A549 (cell line): Measurements from ENCODE around the gene TRIM37. TPM values are rescaled to one million over a fixed set of nuclear protein-coding genes. Genes with fewer than 3 reads are reported as not detected.

ENCODE experiments used
- ATAC-seq, 2 experiments: fragments of 200-7000 bp in 1 of 2; fragments of >200 bp in 1 of 2; cut with Nextera tagmentation in 1 of 2; cut with Tn5 transposase in 1 of 2; 3 replicates each; pipeline versions ENCODE4 v1.8.0 to v1.9.1; 2018 to 2020; ENCODE audit warnings: mild to moderate bottlenecking in 1 of 2, moderate library complexity in 1 of 2
- CTCF ChIA-PET: fragments of 300-600 bp; sonication (Branson Sonifier 250); formaldehyde crosslinking; extraction: SDS; loops from one replicate; lab custom pipeline; 2021; ENCODE audit warnings: antibody characterized with exemption, inconsistent platforms; lab: Yijun Ruan, JAX
- POLR2A ChIA-PET: fragments of 350-600 bp; formaldehyde crosslinking; extraction: SDS; loops from one replicate; lab custom pipeline; 2021; ENCODE audit warnings: antibody characterized with exemption, inconsistent platforms; lab: Yijun Ruan, JAX
- DNase-seq, 2 experiments: peaks; one replicate each; pipeline versions ENCODE4 v3.0.0 to v3.0.0-alpha.2; 2011 to 2016; ENCODE audit warnings: low read depth in 1 of 2, low spot score in 1 of 2
- FAIRE-seq: peaks from 2 replicates; lab custom pipeline; 2011; peaks lifted over from hg19 to GRCh38; lab: Jason Lieb, UNC
- H3K27ac ChIP-seq, 2 experiments: fragments of >200 bp; sonication (Bioruptor Twin); formaldehyde crosslinking; 3 replicates each; pipeline ENCODE4 v1.5.1; 2016 to 2017
- H3K4me1 ChIP-seq: fragments of >200 bp; sonication (Bioruptor Twin); formaldehyde crosslinking; 3 replicates; pipeline ENCODE4 v1.6.1; 2016
- H3K4me2 ChIP-seq: fragments of >200 bp; sonication (Bioruptor Twin); formaldehyde crosslinking; 3 replicates; pipeline ENCODE4 v1.6.1; 2016
- H3K4me3 ChIP-seq: fragments of >200 bp; sonication (Bioruptor Twin); formaldehyde crosslinking; 3 replicates; pipeline ENCODE4 v1.5.1; 2016
- H3K9me3 ChIP-seq: fragments of >200 bp; sonication (Bioruptor Twin); formaldehyde crosslinking; 3 replicates; pipeline ENCODE4 v1.6.1; 2016
- CEBPB ChIP-seq, 2 experiments: fragments of >200 bp in 1 of 2; sonication (Bioruptor Twin) in 1 of 2; formaldehyde crosslinking in 1 of 2; IDR thresholded peaks; 2 replicates each; pipeline ENCODE4 v1.6.1; 2012 to 2016
- EHF ChIP-seq: fragments of 250-450 bp; sonication (Bioruptor Pico); IDR thresholded peaks from 2 replicates; pipeline ENCODE4 v1.5.0; 2020; ENCODE audit warnings: mild to moderate bottlenecking
- FOXS1 ChIP-seq: fragments of 250-450 bp; sonication (Bioruptor Pico); IDR thresholded peaks from 2 replicates; pipeline ENCODE4 v1.5.0; 2020; ENCODE audit warnings: mild to moderate bottlenecking, moderate library complexity
- GATA3 ChIP-seq: IDR thresholded peaks from 2 replicates; pipeline ENCODE4 v1.6.1; 2012; ENCODE audit warnings: borderline replicate concordance
- HDAC2 ChIP-seq: fragments of 200-600 bp; sonication (generic); IDR thresholded peaks from 2 replicates; pipeline ENCODE4 v1.6.1; 2016
- HEYL ChIP-seq: fragments of 250-450 bp; sonication (Bioruptor Pico); IDR thresholded peaks from 2 replicates; pipeline ENCODE4 v1.8.0; 2021; ENCODE audit warnings: mild to moderate bottlenecking, moderate library complexity
- HMGXB4 ChIP-seq: fragments of 250-450 bp; sonication (Bioruptor Pico); IDR thresholded peaks from 2 replicates; pipeline ENCODE4 v1.5.0; 2021; ENCODE audit warnings: mild to moderate bottlenecking, moderate library complexity, borderline replicate concordance
- HOXA7 ChIP-seq: fragments of 250-450 bp; sonication (Bioruptor Pico); IDR thresholded peaks from 2 replicates; pipeline ENCODE4 v1.5.0; 2020; ENCODE audit warnings: mild to moderate bottlenecking, moderate library complexity
- JUNB ChIP-seq: fragments of >200 bp; sonication (Bioruptor Twin); formaldehyde crosslinking; IDR thresholded peaks from 2 replicates; pipeline ENCODE4 v1.6.1; 2016
- KDM5A ChIP-seq: fragments of 200-600 bp; sonication (generic); IDR thresholded peaks from 2 replicates; pipeline ENCODE4 v1.6.1; 2016; ENCODE audit warnings: antibody characterized with exemption, mild to moderate bottlenecking
- MAFK ChIP-seq: fragments of 450-650 bp; IDR thresholded peaks from 2 replicates; pipeline ENCODE4 v1.6.1; 2014; ENCODE audit not compliant: partially characterized antibody
- MAX ChIP-seq: IDR thresholded peaks from 2 replicates; pipeline ENCODE4 v1.6.1; 2012
- MAZ ChIP-seq: fragments of 150-350 bp; IDR thresholded peaks from 2 replicates; pipeline ENCODE4 v1.6.1; 2014; ENCODE audit warnings: antibody characterized with exemption, low read depth, low read length, borderline replicate concordance
- PHF8 ChIP-seq: fragments of 200-600 bp; sonication (generic); IDR thresholded peaks from 2 replicates; pipeline ENCODE4 v1.6.1; 2016; ENCODE audit warnings: low read depth, mild to moderate bottlenecking, antibody characterized with exemption, moderate library complexity, borderline replicate concordance
- RAD21 ChIP-seq, 2 experiments: fragments of >200 bp in 1 of 2; sonication (Bioruptor Twin) in 1 of 2; formaldehyde crosslinking in 1 of 2; IDR thresholded peaks in 1 of 2; conservative IDR thresholded peaks in 1 of 2; 2 replicates in 1 of 2; 3 replicates in 1 of 2; pipeline ENCODE4 v1.6.1; 2012 to 2018; ENCODE audit warnings: inconsistent platforms in 1 of 2
- RNF2 ChIP-seq: fragments of 200-600 bp; sonication (generic); IDR thresholded peaks from 2 replicates; pipeline ENCODE4 v1.6.1; 2016; ENCODE audit warnings: low read depth, mild to moderate bottlenecking, antibody characterized with exemption, moderate library complexity, borderline replicate concordance
- SMC3 ChIP-seq: fragments of >200 bp; sonication (Bioruptor Twin); formaldehyde crosslinking; IDR thresholded peaks from 3 replicates; pipeline ENCODE4 v1.6.1; 2018; ENCODE audit warnings: inconsistent platforms
- SREBF2 ChIP-seq: fragments of 450-650 bp; IDR thresholded peaks from 2 replicates; pipeline ENCODE4 v1.6.1; 2014; ENCODE audit warnings: mild to moderate bottlenecking, moderate library complexity
- ZSCAN20 ChIP-seq: fragments of 250-450 bp; sonication (Bioruptor Pico); IDR thresholded peaks from 2 replicates; pipeline ENCODE4 v1.8.0; 2022; ENCODE audit warnings: mild to moderate bottlenecking, moderate library complexity
- WGBS: methylation state at CpG from one replicate; pipeline ENCODE4 v1.1.6; 2017; ENCODE audit errors: missing lambda C conversion rate; 5-methylcytosine and 5-hydroxymethylcytosine counted together
- polyA plus RNA-seq, 4 experiments: library from polyadenylated mRNA; depleted of rRNA in 3 of 4; stranded (reverse); fragments of >200 nt; fragmentation: RNase III in 1 of 4; extraction: RNeasy Plus Mini Kit Qiagen cat#74134 plus additional on column Dnase treatment in 1 of 4; gene quantifications; 2 replicates in 3 of 4; 3 replicates in 1 of 4; pipeline ENCODE4 v1.2.3, GENCODE V29; 2011 to 2017
- TF ChIP-seq, protein P1 (sequence below): fragments of >200 bp; sonication (Bioruptor Twin); formaldehyde crosslinking; IDR thresholded peaks from 3 replicates; pipeline ENCODE4 v1.6.1; 2016
- TF ChIP-seq, protein P2 (sequence below): IDR thresholded peaks from 2 replicates; pipeline ENCODE4 v1.6.1; 2012; ENCODE audit warnings: low read depth, borderline replicate concordance
- TF ChIP-seq, protein P3 (sequence below): fragments of >200 bp; sonication (Bioruptor Twin); formaldehyde crosslinking; IDR thresholded peaks from 3 replicates; pipeline ENCODE4 v1.5.1; 2016
- TF ChIP-seq, protein P4 (sequence below): IDR thresholded peaks from 2 replicates; pipeline ENCODE4 v1.6.1; 2012
- TF ChIP-seq, protein P5 (sequence below): fragments of 450-650 bp; IDR thresholded peaks from 2 replicates; pipeline ENCODE4 v1.6.1; 2014; ENCODE audit warnings: antibody characterized with exemption

The TRIM37 gene
- polyA plus RNA-seq, 2 of the 4 experiments (the other 2 are of a cell fraction): 29.4 to 56.3 TPM

DNA sequence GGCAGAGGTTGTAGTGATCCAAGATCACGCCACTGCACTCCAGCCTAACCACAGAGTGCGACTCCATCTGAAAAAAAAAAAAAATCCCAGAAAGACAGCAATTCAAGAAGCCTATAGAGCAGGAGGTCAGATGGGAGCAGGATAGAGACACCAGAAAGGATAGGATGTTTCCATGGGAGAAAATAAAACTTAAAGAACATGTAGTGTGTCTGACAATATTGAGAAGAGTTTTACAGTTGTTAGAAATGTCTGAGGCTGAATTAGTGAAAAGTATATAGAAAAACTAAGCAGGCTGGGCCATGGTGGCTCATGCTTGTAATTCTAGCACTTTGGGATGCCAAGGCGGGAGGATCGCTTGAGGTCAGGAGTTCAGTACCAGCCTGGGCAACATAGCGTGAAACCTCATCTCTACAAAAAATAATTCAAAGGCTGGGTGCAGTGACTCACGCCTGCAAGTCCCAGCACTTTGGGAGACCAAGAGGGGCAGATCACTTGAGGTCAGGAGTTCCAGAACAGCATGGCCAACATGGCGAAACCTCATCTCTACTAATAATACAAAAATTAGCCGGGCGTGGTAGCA, 15.3 kb upstream of the TRIM37 start:
- FAIRE-seq (no peak), DNase-seq (no peak), ATAC-seq (no peak)
- 96% methylated on average over 9 of the region's 9 CpGs for WGBS
- Histone ChIP-seq H3K27ac (no peak overlapping the region), H3K9me3 (no peaks in the 10 kb centered on the region), H3K4me1 (no peaks in the 10 kb centered on the region), H3K4me2 (no peak overlapping the region), H3K4me3 (no peak overlapping the region)
- POLR2A ChIA-PET: no interaction called here
- TF ChIP-seq SMC3 (no peak), ZSCAN20 (CRISPR knock-in tag) (no peak), HMGXB4 (no peak), RNF2 (no peak), HOXA7 (CRISPR knock-in tag) (no peak), PHF8 (no peak), RAD21 (conservative IDR thresholded peaks at IDR 0.05 in 1 of 2, IDR thresholded peaks at IDR 0.05 in 1 of 2) (no peak), MAFK (no peak), SREBF2 (no peak), MAZ (no peak), EHF (CRISPR knock-in tag) (no peak)
- TF ChIP-seq, protein P1, sequence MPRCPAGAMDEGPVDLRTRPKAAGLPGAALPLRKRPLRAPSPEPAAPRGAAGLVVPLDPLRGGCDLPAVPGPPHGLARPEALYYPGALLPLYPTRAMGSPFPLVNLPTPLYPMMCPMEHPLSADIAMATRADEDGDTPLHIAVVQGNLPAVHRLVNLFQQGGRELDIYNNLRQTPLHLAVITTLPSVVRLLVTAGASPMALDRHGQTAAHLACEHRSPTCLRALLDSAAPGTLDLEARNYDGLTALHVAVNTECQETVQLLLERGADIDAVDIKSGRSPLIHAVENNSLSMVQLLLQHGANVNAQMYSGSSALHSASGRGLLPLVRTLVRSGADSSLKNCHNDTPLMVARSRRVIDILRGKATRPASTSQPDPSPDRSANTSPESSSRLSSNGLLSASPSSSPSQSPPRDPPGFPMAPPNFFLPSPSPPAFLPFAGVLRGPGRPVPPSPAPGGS: no peak
- TF ChIP-seq, protein P2, sequence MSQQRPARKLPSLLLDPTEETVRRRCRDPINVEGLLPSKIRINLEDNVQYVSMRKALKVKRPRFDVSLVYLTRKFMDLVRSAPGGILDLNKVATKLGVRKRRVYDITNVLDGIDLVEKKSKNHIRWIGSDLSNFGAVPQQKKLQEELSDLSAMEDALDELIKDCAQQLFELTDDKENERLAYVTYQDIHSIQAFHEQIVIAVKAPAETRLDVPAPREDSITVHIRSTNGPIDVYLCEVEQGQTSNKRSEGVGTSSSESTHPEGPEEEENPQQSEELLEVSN: no peak
- TF ChIP-seq, protein P3, sequence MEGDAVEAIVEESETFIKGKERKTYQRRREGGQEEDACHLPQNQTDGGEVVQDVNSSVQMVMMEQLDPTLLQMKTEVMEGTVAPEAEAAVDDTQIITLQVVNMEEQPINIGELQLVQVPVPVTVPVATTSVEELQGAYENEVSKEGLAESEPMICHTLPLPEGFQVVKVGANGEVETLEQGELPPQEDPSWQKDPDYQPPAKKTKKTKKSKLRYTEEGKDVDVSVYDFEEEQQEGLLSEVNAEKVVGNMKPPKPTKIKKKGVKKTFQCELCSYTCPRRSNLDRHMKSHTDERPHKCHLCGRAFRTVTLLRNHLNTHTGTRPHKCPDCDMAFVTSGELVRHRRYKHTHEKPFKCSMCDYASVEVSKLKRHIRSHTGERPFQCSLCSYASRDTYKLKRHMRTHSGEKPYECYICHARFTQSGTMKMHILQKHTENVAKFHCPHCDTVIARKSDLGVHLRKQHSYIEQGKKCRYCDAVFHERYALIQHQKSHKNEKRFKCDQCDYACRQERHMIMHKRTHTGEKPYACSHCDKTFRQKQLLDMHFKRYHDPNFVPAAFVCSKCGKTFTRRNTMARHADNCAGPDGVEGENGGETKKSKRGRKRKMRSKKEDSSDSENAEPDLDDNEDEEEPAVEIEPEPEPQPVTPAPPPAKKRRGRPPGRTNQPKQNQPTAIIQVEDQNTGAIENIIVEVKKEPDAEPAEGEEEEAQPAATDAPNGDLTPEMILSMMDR: no peak
- CTCF ChIA-PET: interaction anchor here (0.6 to 3.4 kb wide), 3 partner anchors 10 to 427 kb away, joined by 3 to 13 read pairs (median 3); no protein-coding TSS in a partner anchor

GRCh38 chr17:59115474-59115873, 8.8 kb upstream of the TRIM37 start:
- 95% methylated on average over 9 of the region's 9 CpGs for whole genome bisulfite sequencing
- FAIRE-seq (no peak), DNase-seq (no peak), ATAC-seq (no peak)
- no peaks in the 10 kb centered on the region for H3K9me3 ChIP-seq
- no peak overlapping the region for H3K4me2 ChIP-seq
- no peaks in the 10 kb centered on the region for H3K4me1 ChIP-seq
- POLR2A ChIA-PET: interaction anchor here (0.6 kb wide), 1 partner anchor 596 kb away, joined by 8 read pairs; no protein-coding TSS in a partner anchor
- TF ChIP-seq JUNB: no peak
- no peak for TF ChIP-seq GATA3
- TF ChIP-seq MAX: no peak
- TF ChIP-seq, protein P1: no peak
- no peak for TF ChIP-seq FOXS1 (CRISPR knock-in tag)
- TF ChIP-seq, protein P4, sequence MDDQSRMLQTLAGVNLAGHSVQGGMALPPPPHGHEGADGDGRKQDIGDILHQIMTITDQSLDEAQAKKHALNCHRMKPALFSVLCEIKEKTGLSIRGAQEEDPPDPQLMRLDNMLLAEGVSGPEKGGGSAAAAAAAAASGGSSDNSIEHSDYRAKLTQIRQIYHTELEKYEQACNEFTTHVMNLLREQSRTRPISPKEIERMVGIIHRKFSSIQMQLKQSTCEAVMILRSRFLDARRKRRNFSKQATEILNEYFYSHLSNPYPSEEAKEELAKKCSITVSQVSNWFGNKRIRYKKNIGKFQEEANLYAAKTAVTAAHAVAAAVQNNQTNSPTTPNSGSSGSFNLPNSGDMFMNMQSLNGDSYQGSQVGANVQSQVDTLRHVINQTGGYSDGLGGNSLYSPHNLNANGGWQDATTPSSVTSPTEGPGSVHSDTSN: no peak
- TF ChIP-seq MAZ: no peak
- TF ChIP-seq HDAC2: no peak
- TF ChIP-seq, protein P2: no peak
- no peak for TF ChIP-seq KDM5A
- TF ChIP-seq, protein P5, sequence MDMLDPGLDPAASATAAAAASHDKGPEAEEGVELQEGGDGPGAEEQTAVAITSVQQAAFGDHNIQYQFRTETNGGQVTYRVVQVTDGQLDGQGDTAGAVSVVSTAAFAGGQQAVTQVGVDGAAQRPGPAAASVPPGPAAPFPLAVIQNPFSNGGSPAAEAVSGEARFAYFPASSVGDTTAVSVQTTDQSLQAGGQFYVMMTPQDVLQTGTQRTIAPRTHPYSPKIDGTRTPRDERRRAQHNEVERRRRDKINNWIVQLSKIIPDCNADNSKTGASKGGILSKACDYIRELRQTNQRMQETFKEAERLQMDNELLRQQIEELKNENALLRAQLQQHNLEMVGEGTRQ: no peak
- TF ChIP-seq HEYL (CRISPR knock-in tag): no peak
- no peak for TF ChIP-seq CEBPB (IDR thresholded peaks at IDR 0.05)
- CTCF ChIA-PET: no interaction called here
- no peak overlapping the region for H3K4me3 ChIP-seq
- H3K27ac ChIP-seq: no peak overlapping the region
